SK-N-SH treated with all-trans-retinoic acid at 6 μM for 48 hours (cell line): ENCODE results near the gene CCBE1.

Source experiments
- ARNTL ChIP-seq: fragments of 450-650 bp; formaldehyde crosslinking; IDR thresholded peaks from 2 replicates; pipeline ENCODE4 v1.5.0; 2020; ENCODE audit warnings: low read depth, mild to moderate bottlenecking, moderate library complexity, borderline replicate concordance
- OSR1 ChIP-seq: fragments of 250-450 bp; sonication (Bioruptor Pico); IDR thresholded peaks from 2 replicates; pipeline ENCODE4 v1.8.0; 2022; ENCODE audit warnings: moderate library complexity, mild to moderate bottlenecking, inconsistent platforms
- PATZ1 ChIP-seq: fragments of 250-450 bp; sonication (Bioruptor Pico); IDR thresholded peaks from 2 replicates; pipeline ENCODE4 v1.8.0; 2020; ENCODE audit warnings: mild to moderate bottlenecking, moderate library complexity, borderline replicate concordance
- PPARA ChIP-seq: fragments of 250-450 bp; sonication (Bioruptor Pico); IDR thresholded peaks from 2 replicates; pipeline ENCODE4 v1.5.0; 2020; ENCODE audit warnings: mild to moderate bottlenecking, borderline replicate concordance
- RARB ChIP-seq: fragments of 250-450 bp; sonication (Bioruptor Pico); IDR thresholded peaks from 2 replicates; pipeline ENCODE4 v1.8.0; 2021; ENCODE audit warnings: mild to moderate bottlenecking, moderate library complexity
- TOX ChIP-seq: fragments of 250-450 bp; sonication (Bioruptor Pico); IDR thresholded peaks from 2 replicates; pipeline ENCODE4 v1.8.0; 2021; ENCODE audit warnings: mild to moderate bottlenecking, moderate library complexity, borderline replicate concordance
- ZFP3 ChIP-seq: fragments of 250-450 bp; sonication (Bioruptor Pico); IDR thresholded peaks from 2 replicates; pipeline ENCODE4 v1.5.0; 2020; ENCODE audit warnings: mild to moderate bottlenecking, moderate library complexity
- ZFP30 ChIP-seq: fragments of 450-650 bp; formaldehyde crosslinking; IDR thresholded peaks from 2 replicates; pipeline ENCODE4 v1.5.0; 2022; ENCODE audit warnings: mild to moderate bottlenecking, moderate library complexity
- TF ChIP-seq, protein P1 (sequence below): fragments of 250-450 bp; sonication (Bioruptor Pico); IDR thresholded peaks from 2 replicates; pipeline ENCODE4 v1.5.1; 2020; ENCODE audit warnings: low read depth, mild to moderate bottlenecking, moderate library complexity
- TF ChIP-seq, protein P2 (sequence below): fragments of 250-450 bp; sonication (Bioruptor Pico); IDR thresholded peaks from 2 replicates; pipeline ENCODE4 v1.8.0; 2021; ENCODE audit warnings: low read depth, mild to moderate bottlenecking, moderate library complexity, borderline replicate concordance

DNA sequence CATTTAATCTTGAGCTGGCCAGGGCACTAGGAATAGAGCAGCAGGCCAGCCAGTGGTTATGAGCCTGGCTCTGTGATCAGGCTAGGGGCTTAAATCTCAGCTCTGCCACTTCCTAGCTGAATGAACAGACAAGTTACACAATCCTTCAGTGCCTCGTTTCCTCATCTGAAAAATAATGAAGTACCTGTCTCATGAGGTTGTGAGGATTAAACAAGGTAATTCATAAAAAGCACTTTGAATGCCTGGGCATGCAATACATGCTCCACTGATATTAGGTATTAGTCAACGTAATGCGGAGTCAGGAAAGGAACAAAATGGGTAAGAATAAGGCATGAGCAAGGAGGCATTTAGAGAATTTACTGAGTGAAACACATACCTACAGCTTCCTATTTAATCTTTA lies 100.2 kb downstream of the CCBE1 start:
- TF ChIP-seq TOX (CRISPR knock-in tag), result no peak
- no peak for TF ChIP-seq ZFP3
- TF ChIP-seq, protein P1, sequence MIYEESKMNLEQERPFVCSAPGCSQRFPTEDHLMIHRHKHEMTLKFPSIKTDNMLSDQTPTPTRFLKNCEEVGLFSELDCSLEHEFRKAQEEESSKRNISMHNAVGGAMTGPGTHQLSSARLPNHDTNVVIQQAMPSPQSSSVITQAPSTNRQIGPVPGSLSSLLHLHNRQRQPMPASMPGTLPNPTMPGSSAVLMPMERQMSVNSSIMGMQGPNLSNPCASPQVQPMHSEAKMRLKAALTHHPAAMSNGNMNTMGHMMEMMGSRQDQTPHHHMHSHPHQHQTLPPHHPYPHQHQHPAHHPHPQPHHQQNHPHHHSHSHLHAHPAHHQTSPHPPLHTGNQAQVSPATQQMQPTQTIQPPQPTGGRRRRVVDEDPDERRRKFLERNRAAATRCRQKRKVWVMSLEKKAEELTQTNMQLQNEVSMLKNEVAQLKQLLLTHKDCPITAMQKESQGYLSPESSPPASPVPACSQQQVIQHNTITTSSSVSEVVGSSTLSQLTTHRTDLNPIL, result no peak
- TF ChIP-seq ARNTL (CRISPR knock-in tag), result no peak
- no peak for TF ChIP-seq RARB (CRISPR knock-in tag)
- TF ChIP-seq OSR1 (CRISPR knock-in tag), result no peak
- no peak for TF ChIP-seq ZFP30
- TF ChIP-seq PPARA, result no peak
- TF ChIP-seq, protein P2, sequence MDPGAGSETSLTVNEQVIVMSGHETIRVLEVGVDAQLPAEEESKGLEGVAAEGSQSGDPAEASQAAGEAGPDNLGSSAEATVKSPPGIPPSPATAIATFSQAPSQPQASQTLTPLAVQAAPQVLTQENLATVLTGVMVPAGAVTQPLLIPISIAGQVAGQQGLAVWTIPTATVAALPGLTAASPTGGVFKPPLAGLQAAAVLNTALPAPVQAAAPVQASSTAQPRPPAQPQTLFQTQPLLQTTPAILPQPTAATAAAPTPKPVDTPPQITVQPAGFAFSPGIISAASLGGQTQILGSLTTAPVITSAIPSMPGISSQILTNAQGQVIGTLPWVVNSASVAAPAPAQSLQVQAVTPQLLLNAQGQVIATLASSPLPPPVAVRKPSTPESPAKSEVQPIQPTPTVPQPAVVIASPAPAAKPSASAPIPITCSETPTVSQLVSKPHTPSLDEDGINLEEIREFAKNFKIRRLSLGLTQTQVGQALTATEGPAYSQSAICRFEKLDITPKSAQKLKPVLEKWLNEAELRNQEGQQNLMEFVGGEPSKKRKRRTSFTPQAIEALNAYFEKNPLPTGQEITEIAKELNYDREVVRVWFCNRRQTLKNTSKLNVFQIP (CRISPR knock-in tag), result no peak
- TF ChIP-seq PATZ1 (CRISPR knock-in tag), result no peak
